DMS153 treated with DMSO at 0.1 percent for 48 hours (cell line): ENCODE data around the gene NBEA.
"Not testable (repeated sequence)": the region's sequence is repeated elsewhere in the genome, so short reads cannot be mapped to it uniquely, and the experiment has no call there.

Experiments
- DNase-seq: peaks from one replicate; lab custom pipeline; 2025; ENCODE audit not compliant: unreplicated experiment; lab: John Stamatoyannopoulos, UW

NBEA gene

DNA sequence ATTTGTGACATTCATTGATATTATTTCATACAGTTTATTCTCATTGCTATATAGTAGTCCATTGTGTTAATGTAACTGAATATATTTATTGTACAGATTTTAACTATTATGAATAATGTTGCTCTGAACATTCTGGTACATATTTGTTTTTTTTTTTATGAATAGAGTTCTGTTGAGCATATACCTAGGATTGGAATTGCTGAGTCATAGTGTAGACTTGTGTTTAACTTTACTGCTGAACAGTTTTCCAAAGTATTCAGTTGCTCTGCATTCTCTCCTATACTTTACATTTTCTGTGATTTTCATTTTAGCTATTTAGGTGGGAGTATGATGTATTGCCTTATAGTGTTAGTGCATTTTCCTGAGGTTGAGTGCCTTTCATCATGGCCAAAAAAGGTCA, 436.9 kb downstream of the NBEA start:
- DNase-seq: no peak

DNA sequence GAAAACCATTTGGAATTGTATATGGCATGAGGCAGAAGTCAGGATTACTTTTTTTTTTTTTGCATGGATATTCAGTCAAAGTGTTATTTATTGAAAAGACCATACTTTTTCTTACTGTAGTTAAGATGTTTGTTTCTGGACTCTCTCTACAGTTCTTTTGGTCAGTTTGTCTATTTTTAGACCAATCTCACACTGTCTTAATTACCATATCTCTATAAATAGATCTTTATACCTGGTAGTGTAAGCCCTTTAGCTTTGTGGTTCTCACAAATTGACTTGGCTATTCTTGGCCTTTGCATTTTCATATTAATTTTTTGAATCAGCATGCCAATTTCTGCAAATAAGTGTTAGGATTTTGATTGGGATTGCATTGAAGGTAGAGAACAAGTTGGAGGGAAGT, 437.6 kb downstream of the NBEA start:
- no peak for DNase-seq

DNA sequence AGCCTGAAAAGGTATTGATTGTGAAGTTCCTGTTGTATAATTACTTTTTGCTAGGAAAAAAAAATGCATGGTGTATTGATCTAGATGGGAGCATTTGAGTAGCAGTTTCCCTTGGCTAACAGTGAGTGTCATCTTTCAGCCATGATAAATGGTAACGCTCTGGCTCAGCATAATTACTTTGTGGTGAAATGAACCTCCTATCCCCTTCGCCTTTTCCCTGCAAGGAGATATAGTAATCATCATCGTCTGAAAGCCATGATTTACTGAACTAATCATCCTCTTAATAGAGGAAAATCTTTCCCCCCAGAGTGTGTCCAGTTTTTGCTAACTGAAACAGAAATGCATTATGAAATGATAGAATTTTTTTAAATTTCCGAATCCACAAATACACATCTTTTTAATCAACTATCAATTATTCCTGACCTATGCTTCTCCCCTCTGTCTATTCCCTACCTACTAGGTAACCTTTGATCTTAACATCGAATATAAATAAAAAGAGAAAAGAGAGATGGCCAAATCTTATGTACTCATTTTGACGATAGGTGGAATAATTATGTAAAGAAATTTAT, 445.7 kb downstream of the NBEA start:
- no peak for DNase-seq

DNA sequence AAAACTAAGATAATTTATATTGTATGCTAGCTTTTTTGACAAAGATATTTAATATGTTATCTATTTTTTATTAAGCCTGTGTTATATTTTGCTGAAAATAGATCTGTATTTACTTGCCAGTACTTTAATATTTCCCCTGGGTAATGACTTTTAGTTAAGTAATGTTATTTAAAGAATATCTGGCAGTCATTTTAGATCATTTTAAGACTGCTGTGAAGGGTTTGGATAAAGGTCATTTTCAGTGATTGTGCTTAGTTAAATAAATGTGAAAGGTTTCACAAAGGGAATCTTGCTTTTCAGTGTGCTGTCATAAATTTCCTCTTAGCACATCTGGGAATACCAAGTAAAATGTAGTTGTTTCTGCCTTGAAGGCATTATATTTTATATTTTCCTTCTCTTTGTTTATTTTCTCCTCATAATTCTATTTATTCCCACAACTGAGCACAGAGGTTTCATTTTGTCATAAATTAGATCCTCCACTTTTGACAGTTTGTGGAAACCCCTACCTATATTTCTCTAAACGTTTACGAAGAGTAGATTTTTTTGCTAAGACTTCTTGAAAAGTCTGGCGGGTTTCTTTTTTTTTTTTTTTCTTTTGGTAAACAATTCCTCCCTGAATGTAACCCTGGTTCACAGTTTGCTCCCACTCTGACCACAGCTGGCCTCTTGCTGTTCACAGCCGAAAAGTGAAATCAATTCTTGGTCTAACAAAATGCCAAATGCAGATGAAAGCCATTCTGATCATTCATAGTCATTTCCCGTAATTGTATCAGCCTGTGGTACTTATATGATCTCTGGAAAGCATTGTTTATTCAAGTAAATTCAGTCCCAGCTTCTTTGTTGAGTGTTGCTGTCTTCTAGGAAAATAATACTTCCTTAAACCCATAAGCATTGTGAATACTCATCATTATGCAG, 446.6 kb downstream of the NBEA start:
- no peak for DNase-seq

DNA sequence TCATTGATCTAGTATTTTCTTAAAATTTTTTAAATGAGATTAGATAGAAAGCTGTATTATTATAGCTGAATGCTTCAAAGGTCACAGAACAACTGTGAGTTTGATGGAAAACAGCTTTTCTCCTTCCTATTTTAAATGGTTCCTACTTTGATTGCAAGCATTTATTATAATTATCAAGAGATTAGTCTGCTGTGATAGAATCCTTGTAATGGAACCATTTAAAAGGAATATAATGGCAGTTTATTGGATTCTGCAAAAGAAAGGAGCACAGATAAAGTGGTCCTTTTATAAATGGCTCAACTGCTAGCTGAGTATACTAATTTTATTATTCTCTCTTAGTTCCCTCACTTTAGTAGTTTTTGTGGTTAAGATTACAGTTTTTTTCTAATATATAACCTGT, 447.5 kb downstream of the NBEA start:
- DNase-seq: no peak

DNA sequence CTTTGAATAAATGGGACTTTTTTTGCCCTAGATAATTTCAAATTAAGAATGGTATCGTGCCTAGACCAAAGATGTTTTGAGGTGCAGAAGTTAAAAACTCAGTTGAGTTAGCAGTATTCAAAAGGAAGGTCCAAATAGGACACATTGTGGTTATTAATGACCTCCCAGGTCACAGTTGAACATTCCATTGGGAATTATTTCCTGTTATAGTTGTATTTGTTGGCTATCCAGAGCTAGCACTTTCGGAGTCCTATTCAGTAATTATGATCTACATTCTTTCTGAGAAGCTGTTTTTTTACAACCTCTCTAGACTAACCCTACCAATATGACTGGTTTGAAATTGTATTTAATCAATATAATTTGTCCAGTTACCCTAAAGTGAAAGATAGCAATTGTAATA, 450.7 kb downstream of the NBEA start:
- DNase-seq: no peak

DNA sequence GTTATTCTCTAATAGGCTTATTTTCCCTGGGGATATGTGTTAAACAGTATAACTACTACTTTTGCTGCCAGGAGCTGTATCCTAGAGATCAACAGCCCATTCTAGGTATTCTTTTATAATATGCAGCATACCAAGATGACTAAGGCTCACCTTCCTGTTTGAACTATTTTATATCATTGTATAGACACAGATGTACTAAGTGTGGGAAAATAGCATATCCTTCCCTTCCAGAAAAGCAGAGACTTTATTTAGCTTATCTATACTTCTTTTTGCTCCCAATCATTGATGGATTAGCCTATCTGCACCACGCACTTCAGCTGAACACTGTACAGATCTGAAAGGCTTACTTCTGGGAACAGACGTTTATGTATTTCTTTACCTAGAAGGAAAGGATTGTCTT, 451.8 kb downstream of the NBEA start:
- DNase-seq: no peak

DNA sequence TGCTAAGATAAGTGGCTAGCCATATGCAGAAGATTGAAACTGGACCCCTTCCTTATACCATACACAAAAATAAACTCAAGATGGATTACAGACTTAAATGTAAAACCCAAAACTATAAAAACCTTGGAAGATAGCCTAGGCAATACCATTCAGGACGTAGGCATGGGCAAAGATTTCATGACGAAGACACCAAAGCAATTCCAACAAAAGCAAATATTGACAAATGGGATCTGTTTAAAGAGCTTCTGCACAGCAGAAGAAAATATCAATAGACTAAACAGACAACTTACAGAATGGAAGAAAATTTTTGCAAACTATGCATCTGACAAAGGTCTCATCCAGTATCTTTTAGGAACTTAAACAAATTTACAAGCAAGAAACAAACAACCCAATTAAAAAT, 466.2 kb downstream of the NBEA start:
- not testable (repeated sequence) for DNase-seq

DNA sequence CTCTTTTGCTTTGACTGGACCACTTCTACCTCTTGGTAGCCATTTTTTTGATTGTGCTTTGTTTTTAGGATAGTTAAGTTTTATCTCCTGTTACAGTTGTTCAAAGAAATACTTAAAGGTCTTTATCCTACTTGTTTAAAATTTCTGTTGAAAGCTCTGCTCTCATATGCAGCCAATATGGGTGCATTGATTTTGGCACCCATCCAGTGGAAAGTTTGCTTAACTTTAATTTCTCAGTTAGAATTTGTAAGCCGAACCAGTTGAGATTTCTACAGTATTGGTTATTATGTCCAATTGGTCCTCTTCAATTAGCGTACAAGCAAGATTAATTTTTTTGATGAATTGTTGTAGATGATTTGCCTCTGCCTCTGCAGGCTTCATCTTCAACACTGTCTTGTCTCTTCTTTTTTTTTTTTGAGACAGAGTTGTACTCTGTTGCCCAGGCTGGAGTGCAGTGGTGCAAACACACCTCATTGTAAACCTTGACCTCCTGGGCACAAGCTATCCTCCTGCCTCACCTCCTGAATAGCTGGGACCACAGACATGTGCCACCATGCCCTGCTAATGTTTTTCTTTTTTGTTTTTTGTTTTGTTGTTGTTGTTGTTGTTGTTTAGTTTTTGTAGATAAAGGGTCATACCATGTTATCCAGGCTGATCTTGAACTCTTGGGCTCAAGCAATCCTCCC, 469.1 kb downstream of the NBEA start:
- no peak for DNase-seq

DNA sequence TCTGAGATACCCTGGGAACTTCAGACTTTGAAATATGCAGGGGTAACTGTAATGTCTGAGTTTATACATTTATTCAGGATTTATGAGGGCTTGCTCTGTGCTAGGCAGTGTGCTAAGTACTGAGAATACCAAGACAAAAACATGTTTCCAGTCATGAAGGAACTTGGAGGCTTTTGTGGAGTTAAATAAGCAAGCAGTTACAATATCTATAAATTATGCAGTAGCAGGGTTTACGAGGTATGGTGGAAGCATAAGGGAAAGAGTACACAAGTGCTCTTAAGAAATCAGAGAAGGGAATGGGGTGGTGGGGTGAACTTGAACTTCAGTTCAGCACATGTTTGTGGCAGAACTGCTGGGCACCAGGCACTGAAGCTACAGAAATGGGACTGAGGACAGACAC, 506.4 kb downstream of the NBEA start:
- DNase-seq: no peak

DNA sequence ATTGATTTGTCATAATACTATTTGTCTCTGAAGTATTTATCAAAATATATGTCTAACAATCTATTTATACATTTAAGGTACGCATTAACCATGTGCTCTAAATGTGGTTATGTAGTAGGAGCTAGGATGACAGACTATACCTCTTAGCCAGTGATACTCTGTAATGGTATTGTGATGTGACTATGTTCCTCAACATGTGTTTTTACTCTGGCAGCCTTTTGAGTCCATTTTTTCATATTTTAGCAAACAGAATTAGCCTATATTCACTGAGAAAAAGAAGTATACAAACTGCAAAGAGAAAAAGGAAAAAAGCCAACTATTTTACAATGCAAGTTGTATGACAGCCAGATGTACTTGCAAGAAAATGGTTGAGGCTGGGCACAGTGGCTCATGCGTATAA, 507.8 kb downstream of the NBEA start:
- no peak for DNase-seq

DNA sequence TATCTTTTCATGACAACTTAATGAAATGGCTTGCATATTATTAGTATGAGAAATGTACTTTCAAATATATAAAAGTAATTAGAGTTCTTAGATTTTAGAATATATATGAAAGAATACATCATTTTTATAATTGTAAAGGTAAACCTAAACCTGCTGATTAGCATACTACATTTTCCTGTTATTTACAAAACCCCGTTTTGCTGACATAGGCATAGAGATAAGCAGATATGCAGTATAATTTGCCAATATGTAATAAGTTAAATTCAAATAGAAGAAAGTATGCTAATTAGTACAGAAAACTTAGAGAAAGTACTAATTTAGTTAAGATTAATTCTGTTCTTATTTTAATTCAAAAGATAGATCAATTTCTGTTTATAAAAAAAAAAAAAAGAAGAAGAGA, 513.0 kb downstream of the NBEA start:
- DNase-seq: no peak

DNA sequence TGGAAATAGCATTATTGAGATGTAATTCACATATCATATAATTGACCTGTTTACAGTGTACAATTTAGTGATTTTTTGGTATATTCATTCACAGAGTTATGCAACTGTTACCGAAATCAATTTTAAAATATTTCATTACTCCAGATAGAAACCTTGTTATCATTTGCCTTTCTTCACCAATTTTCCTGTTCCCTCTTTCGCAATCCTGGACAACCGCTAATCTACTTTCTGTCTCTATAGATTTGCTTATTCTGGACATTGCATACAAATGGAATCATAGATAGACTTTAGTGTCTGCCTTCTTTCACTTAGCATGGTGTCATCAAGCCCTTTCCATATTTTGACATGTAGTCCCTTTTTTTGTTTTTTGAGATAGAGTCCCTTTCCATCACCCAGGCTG, 515.2 kb downstream of the NBEA start:
- DNase-seq: no peak

DNA sequence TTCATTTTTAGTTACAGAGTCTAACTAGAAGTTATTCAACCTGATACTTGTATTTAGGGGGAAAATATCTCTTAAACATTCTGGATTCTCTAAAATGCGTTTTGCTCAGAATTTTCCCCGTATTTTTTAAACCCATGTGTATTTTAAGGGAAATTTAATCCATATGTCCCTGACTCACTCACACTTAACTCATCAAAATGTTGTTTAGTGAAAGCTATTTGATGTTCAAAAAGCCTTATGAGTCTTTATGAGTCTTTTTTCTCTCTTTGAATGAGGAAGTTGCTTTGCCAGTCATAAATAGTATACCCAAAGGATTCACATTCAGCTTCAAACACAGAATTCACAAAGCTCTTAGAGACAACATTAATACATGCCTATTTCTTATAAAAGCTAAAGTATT, 518.0 kb downstream of the NBEA start:
- no peak for DNase-seq

DNA sequence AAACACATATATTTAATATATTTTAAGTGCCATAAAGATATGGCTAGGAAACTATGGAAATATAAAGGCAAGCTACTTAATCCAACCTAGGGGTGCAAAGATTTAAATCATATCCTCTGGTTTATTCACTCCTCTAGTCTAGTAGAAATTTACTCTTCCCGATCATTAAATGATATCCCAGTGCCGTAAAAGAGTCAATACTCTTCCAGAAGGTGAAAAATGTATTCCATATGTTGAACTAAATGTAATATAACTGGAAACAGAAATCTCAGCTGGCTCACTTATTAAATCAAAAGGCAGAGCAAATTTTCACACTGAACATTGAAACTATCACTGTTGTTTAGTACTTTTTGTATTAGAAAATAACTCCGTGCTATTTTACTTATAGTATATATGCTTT, 523.3 kb downstream of the NBEA start:
- DNase-seq: no peak

DNA sequence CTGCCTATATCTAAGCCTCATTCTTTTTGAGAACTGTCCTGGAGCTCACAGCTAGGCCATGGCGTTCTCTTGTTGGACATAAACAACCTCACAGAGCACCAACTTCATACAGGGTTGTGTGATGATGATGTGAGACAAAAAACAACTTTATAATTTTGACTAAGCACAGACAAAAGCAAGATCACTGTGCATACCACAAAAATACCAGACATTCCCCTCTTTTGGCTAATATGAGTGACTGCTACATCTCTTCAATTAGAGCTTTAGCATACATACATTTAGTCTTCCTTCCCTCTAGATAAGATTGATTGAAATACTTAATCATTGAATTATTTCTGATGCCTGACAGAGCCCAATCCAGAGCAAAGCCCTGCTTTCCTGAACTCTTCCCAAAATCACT, 526.1 kb downstream of the NBEA start:
- DNase-seq: no peak

DNA sequence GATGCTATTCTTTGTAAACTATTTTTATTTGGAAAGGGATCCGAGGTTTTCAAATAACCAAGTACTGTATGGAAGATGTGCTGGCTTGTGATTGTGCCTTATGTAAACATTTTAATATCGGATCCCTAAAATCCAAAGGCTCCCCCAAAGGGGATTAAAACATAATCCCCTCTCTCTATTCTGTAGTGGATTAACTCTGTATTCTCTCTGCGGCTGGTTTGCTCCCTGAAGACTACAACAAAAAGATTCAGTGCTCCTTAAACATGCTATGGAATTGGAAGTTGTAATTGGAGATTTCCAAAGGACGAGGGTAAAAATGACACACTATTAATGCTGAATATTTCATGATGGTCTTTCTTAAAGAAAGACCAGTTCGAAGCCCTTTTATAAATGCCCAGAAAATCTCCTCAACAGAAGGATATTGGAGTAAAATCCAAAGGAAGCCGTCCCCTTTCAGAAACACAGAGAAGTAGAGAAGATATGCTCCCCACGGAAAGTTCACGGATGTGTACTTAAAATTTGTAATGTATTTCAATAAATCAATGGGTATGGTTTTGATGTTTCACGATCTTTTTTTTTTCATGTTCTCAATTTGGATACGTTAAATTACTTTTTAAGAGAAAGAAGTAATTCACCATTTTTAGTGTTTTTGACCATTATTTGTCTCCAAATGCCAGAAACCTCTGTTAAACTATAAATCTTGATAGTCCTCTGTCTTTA, 527.9 kb downstream of the NBEA start:
- no peak for DNase-seq

DNA sequence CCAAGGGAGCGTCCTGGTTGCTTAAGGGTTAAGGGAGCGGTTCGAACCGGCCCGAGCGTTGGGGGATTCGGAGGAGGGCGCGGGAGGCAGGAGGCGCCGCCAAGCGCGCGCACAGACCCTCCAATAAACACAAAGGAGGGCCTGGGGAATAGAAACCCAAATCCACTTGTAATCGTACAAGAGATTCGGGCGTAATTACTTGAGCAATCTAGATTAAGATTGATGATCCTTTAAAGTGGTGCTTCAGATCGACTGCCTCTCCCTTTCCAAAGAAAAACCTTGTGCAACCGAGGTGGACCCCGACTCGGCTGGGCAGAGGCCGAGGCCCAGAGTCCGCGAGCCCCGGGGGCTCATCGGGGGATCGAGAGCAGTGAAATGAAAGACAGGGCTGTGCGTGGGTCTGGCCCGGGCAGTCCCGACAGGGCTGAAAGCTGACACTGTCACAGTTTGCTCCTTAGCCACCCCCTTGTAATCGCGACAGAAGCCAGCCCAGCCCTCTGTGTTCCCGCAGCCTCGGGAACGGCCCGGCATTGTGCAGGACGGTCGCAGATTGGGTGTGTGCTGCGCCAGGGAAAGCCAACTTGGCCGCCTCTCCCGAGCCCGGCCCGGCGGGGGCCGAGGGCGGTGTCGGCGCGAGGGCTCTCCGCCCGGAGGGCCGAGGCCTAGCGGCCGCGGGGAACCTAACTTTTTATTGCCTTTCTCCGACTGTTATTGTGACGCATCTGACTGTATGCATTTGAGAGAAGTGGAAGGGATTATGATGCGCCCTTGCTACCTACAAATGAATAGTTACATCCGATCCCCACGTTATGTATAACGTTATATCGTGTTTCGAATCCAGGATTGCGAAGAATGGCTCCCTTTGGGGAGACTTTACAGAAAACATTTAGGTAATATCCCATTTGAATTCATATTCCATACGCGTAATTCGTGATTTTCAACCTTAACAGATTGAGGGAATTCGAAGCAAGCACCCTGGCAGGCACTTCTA, 528.9 kb downstream of the NBEA start:
- DNase-seq: no peak

DNA sequence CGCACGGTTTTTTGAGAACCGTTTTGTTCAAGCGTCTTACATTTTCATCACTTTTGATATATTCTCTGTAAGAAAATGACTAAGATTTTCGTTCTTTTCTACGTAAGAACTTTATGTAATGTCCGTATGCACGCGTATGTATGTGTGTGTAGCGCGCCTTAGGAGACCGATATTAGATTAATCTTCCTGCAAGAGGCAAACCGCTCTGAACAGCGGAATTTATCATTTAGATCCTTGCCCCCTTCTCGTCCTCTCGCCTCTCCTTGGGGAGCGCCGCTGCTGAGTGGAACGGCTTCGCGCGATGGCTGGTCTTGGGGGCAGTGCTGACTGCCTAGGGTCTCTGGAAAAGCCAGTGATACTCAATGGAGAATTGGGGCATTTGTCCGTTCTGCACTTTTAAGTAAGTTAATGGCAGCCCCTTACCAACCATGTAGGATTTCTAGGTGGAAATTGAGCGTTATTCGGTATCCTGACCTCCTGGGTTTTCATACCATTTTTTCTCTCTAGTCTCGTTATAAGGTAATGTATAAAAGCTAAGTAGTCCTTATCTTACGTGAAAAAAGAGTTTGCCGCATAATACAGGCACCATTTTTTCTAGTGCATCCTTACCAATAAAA, 529.7 kb downstream of the NBEA start:
- no peak for DNase-seq

DNA sequence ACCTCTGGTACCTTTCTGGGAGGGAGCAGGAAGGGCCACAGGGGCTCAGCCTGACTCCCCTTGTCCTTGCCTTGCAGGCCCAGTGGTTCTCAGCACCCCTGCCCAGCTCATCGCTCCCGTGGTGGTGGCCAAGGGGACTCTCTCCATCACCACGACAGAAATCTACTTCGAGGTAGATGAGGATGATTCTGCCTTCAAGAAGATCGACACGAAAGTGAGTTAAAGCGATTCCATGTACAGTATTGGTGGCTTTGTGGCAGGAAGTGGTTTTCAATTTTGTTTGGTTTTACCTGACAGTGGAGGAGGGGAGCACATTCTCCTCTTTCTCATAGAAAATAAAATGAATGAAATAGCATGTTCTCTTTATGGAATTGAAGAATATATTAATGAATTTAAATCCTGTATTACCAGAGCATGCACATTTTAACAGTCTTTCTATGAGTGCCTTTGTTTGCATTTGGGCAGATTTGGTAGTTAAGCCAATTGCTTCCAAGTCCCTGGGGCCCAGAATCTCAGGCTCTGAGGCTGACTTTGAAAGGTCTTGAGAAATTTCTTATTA, 530.3 kb downstream of the NBEA start:
- no peak for DNase-seq
